IPS-18c (cell line): Measurements from ENCODE around the gene CD55.

Experiments used
- H3K4me3 ChIP-seq: 2 replicates; pipeline ENCODE4 v1.7.0; 2013; ENCODE audit warnings: low read depth, mild to moderate bottlenecking, low read length, moderate library complexity; ENCODE audit not compliant: insufficient read depth
- H3K9me3 ChIP-seq: one replicate; pipeline ENCODE4 v1.6.1; 2013; ENCODE audit warnings: mild to moderate bottlenecking, low read length, moderate library complexity; ENCODE audit not compliant: control insufficient read depth, insufficient read depth

Gene CD55

DNA sequence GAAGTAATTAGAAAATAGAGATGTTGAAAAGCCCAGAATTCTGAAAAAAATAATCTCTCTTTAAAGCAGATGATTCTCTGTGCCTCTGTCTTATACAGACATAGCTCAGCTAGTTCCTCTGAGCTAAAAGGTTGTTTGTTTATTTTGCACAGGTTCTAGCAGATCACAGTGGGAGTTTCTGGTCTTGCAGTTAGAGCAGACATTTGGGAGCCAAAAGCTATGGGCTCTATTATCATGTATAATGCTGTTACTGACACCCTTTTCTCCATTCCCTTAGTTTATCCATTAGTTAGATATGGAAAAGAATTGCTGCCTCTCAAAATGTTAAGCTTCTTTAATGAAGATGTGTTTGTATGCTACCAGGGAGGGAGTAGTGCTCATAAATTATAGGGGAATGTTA is 20.5 kb upstream of the CD55 start:
- no peak overlapping the region for H3K4me3 ChIP-seq
- peaks cover 2% of the 10 kb centered on the region for H3K9me3 ChIP-seq

DNA sequence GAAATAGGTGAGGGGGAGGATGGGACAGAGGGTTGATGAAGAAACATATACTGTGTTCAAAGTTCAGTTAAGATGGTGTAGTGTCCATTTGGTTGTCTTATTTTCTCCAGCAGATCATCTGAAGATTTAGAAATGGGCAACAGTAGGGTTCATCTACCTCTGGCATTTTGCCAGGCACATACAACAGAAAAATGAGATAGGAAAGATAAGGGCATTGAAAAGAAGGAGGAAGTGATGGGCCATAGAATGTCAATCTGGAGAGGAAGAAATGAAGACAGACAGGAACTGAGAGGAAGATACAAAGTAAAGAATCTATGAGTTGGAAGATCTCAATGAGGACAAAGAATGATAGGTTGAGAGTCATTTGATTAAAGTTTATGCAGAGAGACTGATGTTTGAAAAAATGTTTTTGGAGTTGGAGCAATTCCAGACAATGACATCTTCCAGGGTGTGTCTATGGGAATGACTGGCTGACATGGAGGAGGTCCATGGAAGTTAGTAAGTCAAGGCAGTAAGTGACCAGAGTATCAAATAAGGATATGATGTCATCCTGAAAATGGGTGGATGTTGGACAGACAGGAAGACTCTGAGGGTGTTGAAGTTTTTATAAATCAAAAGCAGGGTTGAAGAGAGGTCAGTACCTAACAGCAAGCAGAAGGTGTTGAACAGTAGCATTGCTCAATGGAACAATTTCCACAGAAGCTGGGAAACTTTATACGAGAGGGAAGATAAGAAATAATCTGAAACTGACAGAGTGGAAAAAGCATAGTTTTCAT is 18.7 kb upstream of the CD55 start:
- Histone ChIP-seq H3K4me3 (no peak overlapping the region), H3K9me3 (peaks cover 2% of the 10 kb centered on the region)

- peaks cover 2% of the 10 kb centered on the region for H3K9me3 ChIP-seq
- H3K4me3 ChIP-seq, result no peak overlapping the region
These were observed 16.6 kb upstream of the CD55 start for GRCh38 chr1:207304710-207305488.

- peaks cover 2% of the 10 kb centered on the region for H3K9me3 ChIP-seq
- no peak overlapping the region for H3K4me3 ChIP-seq
These were observed 16.0 kb upstream of the CD55 start for GRCh38 chr1:207305489-207305873.

- H3K9me3 ChIP-seq, result peaks cover 2% of the 10 kb centered on the region
- no peak overlapping the region for H3K4me3 ChIP-seq
These were observed 15.5 kb upstream of the CD55 start for GRCh38 chr1:207306023-207306422.

DNA sequence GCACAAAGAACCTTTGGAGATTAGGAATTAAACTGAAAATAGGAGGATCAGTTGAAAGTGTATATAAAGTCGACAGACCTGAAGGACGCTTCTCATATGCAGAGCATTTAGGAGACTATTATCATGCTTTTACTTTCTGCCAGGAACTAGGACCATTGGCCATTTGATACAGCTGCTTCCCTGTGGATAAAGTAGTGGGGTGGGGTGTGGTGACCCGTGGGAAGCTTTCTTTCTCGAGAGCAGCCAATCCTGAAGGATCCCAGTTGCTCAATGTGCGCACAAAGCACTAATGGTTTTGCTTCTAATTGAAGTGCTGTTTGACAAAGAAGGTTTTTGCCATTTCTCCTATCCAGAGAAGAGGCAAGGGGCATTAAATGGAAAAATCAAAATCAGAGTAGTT is 14.9 kb upstream of the CD55 start:
- Histone ChIP-seq H3K4me3 (no peak overlapping the region), H3K9me3 (peaks cover 2% of the 10 kb centered on the region)

DNA sequence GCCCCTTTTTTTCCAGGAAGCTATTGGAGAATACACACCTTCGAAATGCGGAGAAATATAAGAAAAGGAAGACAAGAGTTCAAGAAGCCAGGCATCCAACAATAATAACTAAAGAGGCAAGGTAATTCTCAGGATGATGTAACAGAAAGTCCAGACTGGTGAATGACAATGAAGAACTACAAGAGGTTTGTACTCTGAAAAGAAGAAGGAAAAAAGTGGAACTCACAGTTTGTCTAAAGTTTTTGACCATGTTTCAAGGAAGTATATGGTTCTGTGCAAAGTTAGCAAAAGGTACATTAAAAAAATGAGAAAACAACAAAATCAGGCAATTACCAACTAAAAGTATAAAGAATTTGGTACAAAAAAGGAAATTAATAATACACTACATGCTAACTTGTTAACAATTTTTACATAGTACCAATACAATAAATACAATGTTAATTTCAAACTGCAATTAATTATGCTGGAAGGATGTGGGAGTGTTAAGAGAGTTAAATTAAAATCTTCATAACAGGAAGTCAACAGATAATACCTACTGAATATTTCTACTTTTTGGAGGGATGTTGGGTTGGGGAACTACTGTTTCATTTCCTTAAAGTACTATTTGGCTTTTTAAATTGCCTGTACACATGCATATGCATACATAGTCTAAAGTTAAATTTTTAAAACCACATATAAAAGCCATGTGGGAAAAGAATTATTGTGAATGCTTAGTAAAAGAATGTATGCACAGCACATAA is 12.9 kb upstream of the CD55 start:
- Histone ChIP-seq H3K4me3 (no peak overlapping the region), H3K9me3 (peaks cover 1% of the 10 kb centered on the region)

- H3K9me3 ChIP-seq, result no peaks in the 10 kb centered on the region
- no peak overlapping the region for H3K4me3 ChIP-seq
These were observed 11.7 kb upstream of the CD55 start for GRCh38 chr1:207309745-207310273.

- H3K9me3 ChIP-seq, result no peaks in the 10 kb centered on the region
- no peak overlapping the region for H3K4me3 ChIP-seq
These were observed 9.4 kb upstream of the CD55 start for GRCh38 chr1:207311888-207312603.

DNA sequence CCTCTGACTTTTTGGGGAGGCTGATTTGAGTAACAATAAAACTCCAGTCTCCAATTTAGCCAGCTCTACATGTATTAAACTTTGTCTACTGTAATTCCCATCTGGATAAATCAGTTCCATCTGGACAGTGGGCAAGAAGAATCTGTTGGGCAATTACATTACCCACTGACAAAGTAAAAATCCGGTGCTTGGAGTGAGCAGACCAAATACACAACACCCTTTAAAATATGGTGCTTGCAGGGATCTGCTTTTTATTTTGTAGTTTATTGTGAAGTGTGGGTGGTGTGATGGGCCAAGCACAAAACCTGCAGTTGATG is 8.9 kb upstream of the CD55 start:
- Histone ChIP-seq H3K9me3 (no peaks in the 10 kb centered on the region), H3K4me3 (no peak overlapping the region)

DNA sequence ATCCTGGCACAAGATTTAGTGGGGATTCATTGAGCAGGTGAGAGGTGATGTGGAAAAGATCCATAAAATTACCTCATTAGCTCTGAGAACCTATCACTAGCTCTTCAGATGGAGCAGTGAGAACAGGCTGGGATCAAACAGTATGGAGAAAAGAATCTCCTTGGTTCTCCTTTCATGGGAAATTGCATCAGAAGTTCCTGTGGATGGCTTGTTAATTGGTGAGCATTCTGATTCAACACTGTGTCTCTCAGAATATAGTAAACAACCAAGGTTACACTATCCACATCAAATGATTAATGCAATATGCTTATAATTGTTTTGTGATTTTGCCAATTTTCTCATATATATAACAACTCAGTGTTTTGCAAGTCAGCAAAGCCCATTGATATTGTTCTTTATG is 8.3 kb upstream of the CD55 start:
- no peak overlapping the region for H3K4me3 ChIP-seq

GRCh38 chr1:207314816-207315215 is 6.7 kb upstream of the CD55 start:
- H3K9me3 ChIP-seq, result no peaks in the 10 kb centered on the region
- no peak overlapping the region for H3K4me3 ChIP-seq

More for the DNA sequence above, 8.3 kb upstream of the CD55 start:
- H3K9me3 ChIP-seq, result no peaks in the 10 kb centered on the region

GRCh38 chr1:207315435-207315834 is 6.0 kb upstream of the CD55 start:
- Histone ChIP-seq H3K9me3 (no peaks in the 10 kb centered on the region), H3K4me3 (no peak overlapping the region)

- Histone ChIP-seq H3K4me3 (no peak overlapping the region), H3K9me3 (no peaks in the 10 kb centered on the region)
These were observed 5.3 kb upstream of the CD55 start for GRCh38 chr1:207316141-207316540.

DNA sequence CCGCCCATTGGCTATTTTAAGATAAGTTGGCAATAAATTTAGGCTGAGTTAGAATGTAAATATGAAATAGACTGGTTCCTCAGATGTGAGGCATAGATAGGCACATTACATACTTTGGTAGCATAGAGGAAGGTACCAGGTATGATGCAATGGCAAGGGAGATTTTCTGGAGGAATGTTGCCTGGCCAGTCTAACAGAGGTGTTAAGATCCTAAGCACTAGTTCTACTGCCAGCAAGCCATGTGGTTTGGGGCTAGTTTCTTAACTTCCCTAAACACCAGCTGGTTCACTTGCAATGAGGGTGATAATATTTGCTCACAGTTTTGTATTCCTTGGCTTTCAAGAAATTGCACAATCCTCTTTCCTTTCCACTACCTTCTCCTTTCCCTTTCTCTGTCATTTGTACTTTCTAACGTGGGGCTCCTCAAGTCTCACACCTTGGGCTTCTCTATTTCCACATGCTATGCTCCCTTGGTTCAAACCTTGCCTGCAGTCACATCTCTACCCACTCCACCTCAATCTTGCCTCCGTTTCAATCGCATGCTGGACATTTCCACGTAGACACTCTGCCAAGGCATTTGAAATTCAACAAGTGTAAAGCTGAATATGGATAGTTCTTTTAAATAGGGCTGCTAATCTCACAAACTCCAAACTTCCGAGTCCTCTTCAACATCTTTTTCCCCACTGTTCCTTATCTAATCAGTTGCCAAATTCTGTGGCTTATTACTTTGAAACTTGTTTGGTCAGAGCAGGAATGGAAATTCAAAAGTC is 4.7 kb upstream of the CD55 start:
- no peaks in the 10 kb centered on the region for H3K9me3 ChIP-seq
- no peak overlapping the region for H3K4me3 ChIP-seq

- H3K9me3 ChIP-seq, result no peaks in the 10 kb centered on the region
- no peak overlapping the region for H3K4me3 ChIP-seq
These were observed 3.9 kb upstream of the CD55 start for GRCh38 chr1:207317561-207317960.
